ENCODE data around the gene FCF1. TPM values are rescaled to one million over a fixed set of nuclear protein-coding genes. Genes with fewer than 3 reads are reported as not detected.

Gene FCF1
- total RNA-seq, 1 donor from 2014 or later = 10.0 TPM

GRCh38 chr14:74691456-74691855, 21.5 kb upstream of the FCF1 start:
- intact Hi-C loops (cut with DNase I) = no loop called here
- H3K27ac ChIP-seq = peak overlapping the region; percentile 63 to 77

GRCh38 chr14:74693191-74693590, 19.8 kb upstream of the FCF1 start:
- Histone ChIP-seq H3K4me1 (peaks cover 0 to 38% of the 10 kb centered on the region in 2 donors), H3K27me3 (no peaks in the 10 kb centered on the region), H3K4me3 (no peak overlapping the region), H3K9me3 (no peaks in the 10 kb centered on the region), H3K36me3 (peaks cover 16 to 18% of the 10 kb centered on the region in 2 donors), H3K27ac (peak overlapping the region; percentile 12 to 77)
- no peak for TF ChIP-seq CTCF (IDR thresholded peaks at IDR 0.05)
- no peak for DNase-seq (ENCODE audit: low spot score in 2 of 2)
- intact Hi-C loops (cut with DNase I) = no loop called here

More at GRCh38 chr14:74691456-74691855, 21.5 kb upstream of the FCF1 start:
- peaks cover 13 to 32% of the 10 kb centered on the region in 2 donors for H3K36me3 ChIP-seq
- no peak for DNase-seq (ENCODE audit: low spot score in 2 of 2)
- TF ChIP-seq CTCF (IDR thresholded peaks at IDR 0.05) = no peak
- H3K9me3 ChIP-seq = no peaks in the 10 kb centered on the region
- H3K4me1 ChIP-seq = peaks cover 0 to 38% of the 10 kb centered on the region in 2 donors
- H3K4me3 ChIP-seq = no peak overlapping the region
- no peaks in the 10 kb centered on the region for H3K27me3 ChIP-seq

DNA sequence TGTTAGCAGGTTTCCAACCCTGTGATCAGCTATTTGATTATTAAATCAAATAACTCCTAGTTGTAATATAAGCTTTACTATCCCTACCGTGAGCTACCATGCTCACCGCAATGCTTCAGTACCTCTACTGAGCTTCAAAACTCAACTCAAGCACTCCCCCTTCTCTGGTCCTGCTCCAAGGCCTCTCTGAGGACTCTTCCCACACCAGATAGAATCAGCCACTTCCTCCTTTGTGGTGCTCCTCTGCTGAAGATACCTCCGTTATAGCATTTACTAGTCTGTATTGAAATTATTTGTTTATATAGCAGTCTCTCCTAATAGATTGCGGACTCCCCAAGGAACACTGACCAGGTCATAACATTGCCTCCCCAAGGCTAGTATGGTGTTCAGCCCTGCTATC, 17.5 kb upstream of the FCF1 start:
- peaks cover 4 to 8% of the 10 kb centered on the region in 2 donors for H3K36me3 ChIP-seq
- no peak overlapping the region for H3K27ac ChIP-seq
- H3K27me3 ChIP-seq = no peaks in the 10 kb centered on the region
- TF ChIP-seq CTCF (IDR thresholded peaks at IDR 0.05) = no peak
- no peak for DNase-seq (ENCODE audit: low spot score in 2 of 2)
- H3K4me1 ChIP-seq = peaks cover 0 to 32% of the 10 kb centered on the region in 2 donors
- intact Hi-C loops (cut with DNase I) = no loop called here
- H3K4me3 ChIP-seq = no peak overlapping the region
- H3K9me3 ChIP-seq = no peaks in the 10 kb centered on the region

DNA sequence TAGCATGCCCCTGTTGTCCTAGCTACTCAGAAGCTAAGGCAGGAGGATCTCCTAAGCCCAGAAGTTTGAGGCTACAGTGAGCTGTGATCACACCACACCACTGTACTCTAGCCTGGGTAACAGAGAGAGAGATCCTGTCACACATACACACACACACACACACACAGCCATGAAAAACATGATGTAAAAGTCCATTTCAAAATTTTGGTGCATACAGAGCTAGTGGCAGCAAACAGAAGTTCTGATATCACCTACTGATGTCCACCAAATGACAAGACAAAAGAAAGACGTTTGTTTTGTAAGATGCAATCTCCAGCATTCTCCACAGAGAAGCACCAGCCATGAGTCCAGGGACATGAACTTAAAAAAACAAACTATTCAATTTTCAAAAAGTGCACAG, 15.9 kb upstream of the FCF1 start:
- intact Hi-C loops (cut with DNase I) = no loop called here
- Histone ChIP-seq H3K27me3 (no peaks in the 10 kb centered on the region), H3K4me1 (peaks cover 0 to 19% of the 10 kb centered on the region in 2 donors), H3K27ac (no peak overlapping the region), H3K36me3 (peaks cover 0 to 8% of the 10 kb centered on the region in 2 donors), H3K4me3 (no peak overlapping the region), H3K9me3 (no peaks in the 10 kb centered on the region)
- DNase-seq (ENCODE audit: low spot score in 2 of 2) = no peak
- TF ChIP-seq CTCF (IDR thresholded peaks at IDR 0.05) = no peak

DNA sequence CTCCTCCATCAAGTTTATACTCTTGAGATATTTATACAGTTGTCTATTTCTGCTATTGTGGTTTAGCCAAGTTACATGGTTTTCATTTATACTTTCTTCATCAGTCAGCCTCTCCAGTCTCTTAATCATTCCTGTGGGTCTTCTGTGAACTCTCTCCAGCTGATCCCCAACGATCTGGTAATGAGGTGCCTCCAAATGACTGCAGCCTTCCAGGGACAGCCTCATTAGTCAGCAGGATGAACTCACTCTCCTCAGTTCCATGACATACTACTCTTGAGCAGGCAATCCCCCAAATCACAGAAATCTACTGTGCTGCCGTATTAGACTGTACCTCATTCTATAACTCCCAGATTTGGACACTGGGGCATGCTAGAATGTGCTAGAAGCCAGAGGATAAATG, 15.4 kb upstream of the FCF1 start:
- no peaks in the 10 kb centered on the region for H3K27me3 ChIP-seq
- no peak overlapping the region for H3K4me3 ChIP-seq
- H3K9me3 ChIP-seq = no peaks in the 10 kb centered on the region
- peaks cover 0 to 14% of the 10 kb centered on the region in 2 donors for H3K4me1 ChIP-seq
- intact Hi-C loops (cut with DNase I) = no loop called here
- no peak overlapping the region for H3K27ac ChIP-seq
- DNase-seq (ENCODE audit: low spot score in 2 of 2) = no peak
- no peak for TF ChIP-seq CTCF (IDR thresholded peaks at IDR 0.05)
- peaks cover 0 to 8% of the 10 kb centered on the region in 2 donors for H3K36me3 ChIP-seq

- H3K36me3 ChIP-seq = peaks cover 0 to 8% of the 10 kb centered on the region in 2 donors
- no peaks in the 10 kb centered on the region for H3K9me3 ChIP-seq
- intact Hi-C loops (cut with DNase I) = no loop called here
- H3K4me3 ChIP-seq = no peak overlapping the region
- no peaks in the 10 kb centered on the region for H3K27me3 ChIP-seq
- no peak overlapping the region for H3K27ac ChIP-seq
- TF ChIP-seq CTCF (IDR thresholded peaks at IDR 0.05) = no peak
- DNase-seq (ENCODE audit: low spot score in 2 of 2) = no peak
- peaks cover 0 to 10% of the 10 kb centered on the region in 2 donors for H3K4me1 ChIP-seq
Measured at GRCh38 chr14:74697976-74698375, 15.0 kb upstream of the FCF1 start.
